H54 (cell line): ENCODE data around the gene PARL.
"Not testable (repeated sequence)": the region's sequence is repeated elsewhere in the genome, so short reads cannot be mapped to it uniquely, and the experiment has no call there.

Experiments used
- DNase-seq: peaks from one replicate; pipeline ENCODE4 v3.0.0; 2011; ENCODE audit warnings: low spot score, mixed read lengths; ENCODE audit not compliant: insufficient read length
- FAIRE-seq: peaks from 3 replicates; lab custom pipeline; 2011; peaks lifted over from hg19 to GRCh38; lab: Jason Lieb, UNC
- POLR2A ChIP-seq: IDR thresholded peaks from 2 replicates; pipeline ENCODE4 v1.6.1; 2011; ENCODE audit warnings: low read depth, mild to moderate bottlenecking, low read length

PARL gene

GRCh38 chr3:183895296-183895695 lies 10.6 kb upstream of the PARL start:
- DNase-seq (peak; percentile 84), FAIRE-seq (peak; percentile 64)
- no peak for TF ChIP-seq POLR2A

GRCh38 chr3:183892610-183893214 lies 8.0 kb upstream of the PARL start:
- TF ChIP-seq POLR2A = no peak
- FAIRE-seq (no peak), DNase-seq (no peak)

- DNase-seq (no peak), FAIRE-seq (no peak)
- TF ChIP-seq POLR2A = no peak
These were observed 1.1 kb upstream of the PARL start for GRCh38 chr3:183885766-183886165.

- no peak for FAIRE-seq
- no peak for DNase-seq
- no peak for TF ChIP-seq POLR2A
These were observed 618 bp downstream of the PARL start for GRCh38 chr3:183884097-183884426.

GRCh38 chr3:183883291-183884096 lies 1.2 kb downstream of the PARL start:
- TF ChIP-seq POLR2A = no peak
- DNase-seq = no peak
- no peak for FAIRE-seq

- no peak for FAIRE-seq
- no peak for TF ChIP-seq POLR2A
- no peak for DNase-seq
These were observed 4.6 kb downstream of the PARL start for GRCh38 chr3:183880121-183880520.

- TF ChIP-seq POLR2A = no peak
- no peak for DNase-seq
- FAIRE-seq = no peak
These were observed 5.4 kb downstream of the PARL start for GRCh38 chr3:183879243-183879642.

GRCh38 chr3:183878071-183878470 lies 6.6 kb downstream of the PARL start:
- no peak for TF ChIP-seq POLR2A
- DNase-seq (no peak), FAIRE-seq (no peak)

GRCh38 chr3:183877227-183877626 lies 7.5 kb downstream of the PARL start:
- not testable (repeated sequence) for FAIRE-seq, DNase-seq

- no peak for TF ChIP-seq POLR2A
- FAIRE-seq (no peak), DNase-seq (no peak)
These were observed 9.3 kb downstream of the PARL start for GRCh38 chr3:183875411-183875810.

- no peak for FAIRE-seq
- TF ChIP-seq POLR2A = no peak
These were observed 10.8 kb downstream of the PARL start for GRCh38 chr3:183873914-183874313.

GRCh38 chr3:183871541-183871940 lies 13.1 kb downstream of the PARL start:
- DNase-seq = no peak
- no peak for TF ChIP-seq POLR2A
- no peak for FAIRE-seq

More at GRCh38 chr3:183873914-183874313, 10.8 kb downstream of the PARL start:
- no peak for DNase-seq

GRCh38 chr3:183870563-183870962 lies 14.1 kb downstream of the PARL start:
- TF ChIP-seq POLR2A = no peak
- FAIRE-seq (no peak), DNase-seq (no peak)

GRCh38 chr3:183868796-183869195 lies 15.9 kb downstream of the PARL start:
- TF ChIP-seq POLR2A = no peak
- no peak for DNase-seq
- FAIRE-seq = peak; percentile 27

GRCh38 chr3:183862610-183863009 lies 22.1 kb downstream of the PARL start:
- FAIRE-seq (no peak), DNase-seq (no peak)
- TF ChIP-seq POLR2A = no peak

GRCh38 chr3:183857863-183858262 lies 26.8 kb downstream of the PARL start:
- FAIRE-seq (no peak), DNase-seq (no peak)
- no peak for TF ChIP-seq POLR2A
